ENCODE measurements around the gene COL1A1. TPM values are rescaled to one million over a fixed set of nuclear protein-coding genes. Genes with fewer than 3 reads are reported as not detected.

Gene COL1A1
- total RNA-seq, 1 experiment from 2014 or later: 20.7 TPM

DNA sequence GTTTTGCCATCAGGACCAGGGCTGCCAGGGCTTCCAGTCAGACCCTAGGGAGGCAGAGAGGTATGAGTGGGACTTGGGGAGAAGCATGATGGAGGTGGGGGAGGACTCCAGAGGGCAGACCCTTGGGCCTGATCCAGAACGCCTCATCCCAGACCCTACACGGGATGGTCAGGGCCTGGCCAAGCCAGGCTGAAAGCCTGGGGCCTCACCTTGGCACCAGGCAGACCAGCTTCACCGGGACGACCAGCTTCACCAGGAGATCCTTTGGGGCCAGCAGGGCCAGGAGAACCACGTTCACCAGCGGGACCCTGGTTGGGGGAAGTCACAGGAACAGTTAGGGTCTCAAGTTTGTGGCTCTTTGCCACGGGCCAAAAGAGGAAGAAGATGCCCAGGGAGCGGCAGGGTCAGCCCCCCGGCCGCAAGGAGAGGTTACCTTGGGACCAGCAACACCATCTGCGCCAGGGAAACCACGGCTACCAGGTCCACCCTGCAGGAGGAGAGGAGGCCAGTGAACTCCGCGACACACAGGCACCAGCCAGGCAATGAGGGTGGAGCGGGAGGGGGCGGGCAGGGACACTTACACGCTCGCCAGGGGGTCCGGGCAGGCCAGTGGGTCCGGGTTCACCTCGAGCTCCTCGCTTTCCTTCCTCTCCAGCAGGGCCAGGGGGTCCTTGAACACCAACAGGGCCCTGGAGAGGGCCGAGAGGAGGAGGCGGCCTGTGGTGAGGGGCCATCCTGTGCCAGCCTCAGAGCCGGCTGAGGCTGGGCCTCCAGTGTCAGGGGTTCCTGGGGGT is 7.1 kb downstream of the COL1A1 start:
- no peaks in the 10 kb centered on the region for H3K9me2 ChIP-seq (ENCODE audit: insufficient read depth)
- no peak overlapping the region for H2AFZ ChIP-seq
- no peaks in the 10 kb centered on the region for H3K79me2 ChIP-seq (ENCODE audit: low read depth)
- intact Hi-C loops (cut with micrococcal nuclease; ENCODE audit: unreplicated experiment): no loop called here
- no peak overlapping the region for H3K4me2 ChIP-seq
- no peaks in the 10 kb centered on the region for H3K27me3 ChIP-seq (ENCODE audit: insufficient read depth, low read depth)
- no peak overlapping the region for H3K27ac ChIP-seq
- no peak overlapping the region for H3K4me3 ChIP-seq
- POLR2A ChIA-PET (ENCODE audit: unreplicated experiment): interaction anchor here (0.6 kb wide), 1 partner anchor 90 kb away, joined by 3 read pairs; no protein-coding TSS in a partner anchor
- no peaks in the 10 kb centered on the region for H3K36me3 ChIP-seq (ENCODE audit: low read depth)
- TF ChIP-seq, protein P1, sequence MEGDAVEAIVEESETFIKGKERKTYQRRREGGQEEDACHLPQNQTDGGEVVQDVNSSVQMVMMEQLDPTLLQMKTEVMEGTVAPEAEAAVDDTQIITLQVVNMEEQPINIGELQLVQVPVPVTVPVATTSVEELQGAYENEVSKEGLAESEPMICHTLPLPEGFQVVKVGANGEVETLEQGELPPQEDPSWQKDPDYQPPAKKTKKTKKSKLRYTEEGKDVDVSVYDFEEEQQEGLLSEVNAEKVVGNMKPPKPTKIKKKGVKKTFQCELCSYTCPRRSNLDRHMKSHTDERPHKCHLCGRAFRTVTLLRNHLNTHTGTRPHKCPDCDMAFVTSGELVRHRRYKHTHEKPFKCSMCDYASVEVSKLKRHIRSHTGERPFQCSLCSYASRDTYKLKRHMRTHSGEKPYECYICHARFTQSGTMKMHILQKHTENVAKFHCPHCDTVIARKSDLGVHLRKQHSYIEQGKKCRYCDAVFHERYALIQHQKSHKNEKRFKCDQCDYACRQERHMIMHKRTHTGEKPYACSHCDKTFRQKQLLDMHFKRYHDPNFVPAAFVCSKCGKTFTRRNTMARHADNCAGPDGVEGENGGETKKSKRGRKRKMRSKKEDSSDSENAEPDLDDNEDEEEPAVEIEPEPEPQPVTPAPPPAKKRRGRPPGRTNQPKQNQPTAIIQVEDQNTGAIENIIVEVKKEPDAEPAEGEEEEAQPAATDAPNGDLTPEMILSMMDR (conservative IDR thresholded peaks at IDR 0.05): no peak
- TF ChIP-seq EZH2 (IDR thresholded peaks at IDR 0.05; ENCODE audit: low read depth): no peak
- H4K20me1 ChIP-seq (ENCODE audit: insufficient read depth): no peaks in the 10 kb centered on the region
- peaks cover 17% of the 10 kb centered on the region for H3K4me1 ChIP-seq (replicated peaks; ENCODE audit: insufficient read depth)
- CTCF ChIA-PET: interaction anchor here (0.6 kb wide), 1 partner anchor 93 kb away, joined by 9 read pairs; no protein-coding TSS in a partner anchor
- no peaks in the 10 kb centered on the region for H3K9me3 ChIP-seq (ENCODE audit: insufficient read depth, low read depth)
- peaks cover 9% of the 10 kb centered on the region; the same call in 1 of the 2 replicates for H3F3A ChIP-seq (ENCODE audit: insufficient read depth, low read depth)
- no peak for DNase-seq
- BruUV-seq (replicated peaks): no TSS peak

DNA sequence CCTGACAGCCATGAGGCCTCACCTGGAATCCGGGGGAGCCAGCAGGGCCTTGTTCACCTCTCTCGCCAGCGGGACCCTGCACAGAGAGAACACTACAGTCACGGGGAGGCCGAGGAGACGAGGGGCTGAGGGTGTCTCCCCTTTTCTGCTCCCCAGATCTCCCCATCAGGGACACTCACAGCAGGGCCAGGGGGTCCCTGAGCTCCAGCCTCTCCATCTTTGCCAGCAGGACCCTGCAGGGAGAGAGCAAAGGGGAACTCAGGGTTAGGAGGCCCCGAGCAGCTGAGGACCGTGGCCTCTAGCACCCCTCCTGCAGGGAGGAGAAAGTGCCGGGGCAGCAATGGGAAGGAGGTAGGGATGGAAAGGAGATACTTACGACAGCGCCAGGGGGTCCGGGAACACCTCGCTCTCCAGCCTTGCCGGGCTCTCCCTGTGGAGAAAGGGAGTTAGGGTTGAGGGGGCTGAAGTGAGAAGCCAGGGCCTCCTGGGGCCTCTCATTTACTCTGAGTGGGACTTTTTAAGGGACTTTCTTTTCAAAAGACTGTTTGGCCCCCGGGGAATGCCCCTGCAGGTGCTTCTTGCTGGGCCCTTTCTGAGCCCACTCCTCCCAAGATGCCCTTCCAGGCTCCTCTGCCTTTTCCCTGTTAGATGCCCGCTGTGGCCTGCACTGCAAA is 8.7 kb downstream of the COL1A1 start:
- no peak for TF ChIP-seq EZH2 (IDR thresholded peaks at IDR 0.05; ENCODE audit: low read depth)
- TF ChIP-seq, protein P1 (conservative IDR thresholded peaks at IDR 0.05): no peak
- intact Hi-C loops (cut with micrococcal nuclease; ENCODE audit: unreplicated experiment): no loop called here
- H3K27ac ChIP-seq: no peak overlapping the region

DNA sequence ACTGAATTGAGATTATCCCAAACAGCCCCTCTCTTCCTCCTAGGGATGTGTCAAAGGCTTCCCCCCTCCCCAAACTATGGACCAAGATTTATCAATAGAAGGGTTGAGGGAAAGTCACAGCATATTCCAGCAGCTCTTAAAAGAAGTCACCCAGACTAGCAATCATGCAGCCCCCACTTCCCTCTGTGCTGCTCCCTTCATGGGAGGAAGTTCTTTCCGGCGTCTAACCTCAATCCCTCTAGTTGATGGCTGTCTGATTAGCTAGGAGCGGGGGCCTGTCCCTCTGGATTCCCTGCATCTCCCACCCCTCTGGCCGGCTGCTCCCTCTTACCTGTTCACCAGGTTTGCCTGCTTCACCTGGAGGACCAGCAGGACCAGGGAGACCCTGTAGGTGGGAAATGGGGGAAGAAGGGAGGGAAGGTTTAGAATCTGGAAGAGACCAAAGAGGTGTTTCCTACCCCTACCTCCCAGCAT is 9.2 kb downstream of the COL1A1 start:
- intact Hi-C loops (cut with micrococcal nuclease; ENCODE audit: unreplicated experiment): no loop called here
- BruUV-seq (replicated peaks): no TSS peak

More for the DNA sequence above, 8.7 kb downstream of the COL1A1 start:
- no peak for DNase-seq
- H3K36me3 ChIP-seq (ENCODE audit: low read depth): no peaks in the 10 kb centered on the region
- no peak overlapping the region for H3K4me3 ChIP-seq
- ChIA-PET POLR2A (ENCODE audit: unreplicated experiment) (no interaction called here), CTCF (no interaction called here)
- peaks cover 8% of the 10 kb centered on the region for H3K4me1 ChIP-seq (replicated peaks; ENCODE audit: insufficient read depth)
- no peaks in the 10 kb centered on the region for H3K79me2 ChIP-seq (ENCODE audit: low read depth)
- H3K9me3 ChIP-seq (ENCODE audit: insufficient read depth, low read depth): no peaks in the 10 kb centered on the region
- no TSS peak for BruUV-seq (replicated peaks)
- H4K20me1 ChIP-seq (ENCODE audit: insufficient read depth): no peaks in the 10 kb centered on the region
- no peaks in the 10 kb centered on the region; the same call in 1 of the 2 replicates for H3F3A ChIP-seq (ENCODE audit: insufficient read depth, low read depth)
- no peak overlapping the region for H3K4me2 ChIP-seq
- no peaks in the 10 kb centered on the region for H3K9me2 ChIP-seq (ENCODE audit: insufficient read depth)
- no peaks in the 10 kb centered on the region for H3K27me3 ChIP-seq (ENCODE audit: insufficient read depth, low read depth)
- no peak overlapping the region for H2AFZ ChIP-seq

More for the DNA sequence above, 9.2 kb downstream of the COL1A1 start:
- Histone ChIP-seq H4K20me1 (ENCODE audit: insufficient read depth) (no peaks in the 10 kb centered on the region), H3K27ac (no peak overlapping the region), H3F3A (ENCODE audit: insufficient read depth, low read depth) (no peaks in the 10 kb centered on the region; the same call in 1 of the 2 replicates), H3K36me3 (ENCODE audit: low read depth) (no peaks in the 10 kb centered on the region), H3K9me3 (ENCODE audit: insufficient read depth, low read depth) (no peaks in the 10 kb centered on the region), H2AFZ (no peak overlapping the region), H3K27me3 (ENCODE audit: insufficient read depth, low read depth) (no peaks in the 10 kb centered on the region), H3K4me1 (replicated peaks; ENCODE audit: insufficient read depth) (peaks cover 6% of the 10 kb centered on the region), H3K4me2 (no peak overlapping the region), H3K79me2 (ENCODE audit: low read depth) (no peaks in the 10 kb centered on the region), H3K9me2 (ENCODE audit: insufficient read depth) (no peaks in the 10 kb centered on the region), H3K4me3 (no peak overlapping the region)
- TF ChIP-seq EZH2 (IDR thresholded peaks at IDR 0.05; ENCODE audit: low read depth): no peak
- TF ChIP-seq, protein P1 (conservative IDR thresholded peaks at IDR 0.05): no peak
- DNase-seq: no peak
- ChIA-PET POLR2A (ENCODE audit: unreplicated experiment) (no interaction called here), CTCF (no interaction called here)
